K562 (cell line): ENCODE data around the gene GPNMB. TPM values are rescaled to one million over a fixed set of nuclear protein-coding genes. Genes with fewer than 3 reads are reported as not detected.

Source experiments
- BMI1 ChIP-seq: fragments of 150-350 bp; IDR thresholded peaks from 2 replicates; pipeline ENCODE4 v1.6.1; 2014; ENCODE audit warnings: low read length
- BRD4 ChIP-seq: fragments of 200-600 bp; sonication (generic); IDR thresholded peaks from 2 replicates; pipeline ENCODE4 v1.6.1; 2017; ENCODE audit warnings: inconsistent platforms
- CHAMP1 ChIP-seq: fragments of 450-650 bp; IDR thresholded peaks from 2 replicates; pipeline ENCODE4 v1.6.1; 2016; ENCODE audit warnings: mild to moderate bottlenecking
- CREB5 ChIP-seq: fragments of 250-450 bp; sonication (Bioruptor Pico); IDR thresholded peaks from 2 replicates; pipeline ENCODE4 v1.5.0; 2020; ENCODE audit warnings: mild to moderate bottlenecking
- ETS2 ChIP-seq: IDR thresholded peaks from 2 replicates; pipeline ENCODE4 v1.6.1; 2016; ENCODE audit warnings: borderline replicate concordance, missing genetic modification characterization, mild to moderate bottlenecking, moderate library complexity, missing compliant biosample characterization; ENCODE audit not compliant: poor library complexity, severe bottlenecking
- SETDB1 ChIP-seq: IDR thresholded peaks from one replicate; pipeline ENCODE4 v1.6.1; 2012; ENCODE audit warnings: low read length, control low read depth, inconsistent platforms
- SPI1 ChIP-seq: IDR thresholded peaks from 2 replicates; pipeline ENCODE4 v1.6.1; 2011; ENCODE audit warnings: low read depth, low read length, control low read depth, borderline replicate concordance
- SREBF1 ChIP-seq: fragments of 150-350 bp; IDR thresholded peaks from 2 replicates; pipeline ENCODE4 v1.6.1; 2014; ENCODE audit warnings: antibody characterized with exemption, low read depth, low read length, borderline replicate concordance
- SREBF2 ChIP-seq: sonication (generic); formaldehyde crosslinking; IDR thresholded peaks from 2 replicates; pipeline ENCODE4 v1.4.0; 2020; ENCODE audit warnings: mild to moderate bottlenecking, missing genetic modification reagents
- STAT6 ChIP-seq: sonication (generic); formaldehyde crosslinking; IDR thresholded peaks from 2 replicates; pipeline ENCODE4 v1.8.1; 2023; ENCODE audit warnings: mild to moderate bottlenecking, missing genetic modification reagents
- TSC22D4 ChIP-seq: fragments of 450-650 bp; IDR thresholded peaks from 2 replicates; pipeline ENCODE4 v1.6.1; 2016; ENCODE audit warnings: missing genetic modification characterization, missing biosample characterization, control low read depth
- ZNF696 ChIP-seq: fragments of 250-450 bp; sonication (Bioruptor Pico); conservative IDR thresholded peaks from 2 replicates; pipeline ENCODE4 v1.4.0; 2020; ENCODE audit warnings: mild to moderate bottlenecking, moderate library complexity
- polyA plus RNA-seq, 8 experiments: library from polyadenylated mRNA; depleted of rRNA in 4 of 8; stranded (reverse) in 5 of 8; unstranded in 3 of 8; fragments of >200 nt; fragmentation: Nextera tagmentation in 2 of 8; fragmentation: Illumina TruSeq in 1 of 8; extraction: Ambion mirVana in 2 of 8; extraction: Trizol in 1 of 8; gene quantifications; 2 replicates each; pipeline versions ENCODE4 v1.2.1 to v1.2.3, GENCODE V29; 2011 to 2014; ENCODE audit warnings: inconsistent platforms in 1 of 8, missing spikeins in 1 of 8
- total RNA-seq, 7 experiments: library from RNA; depleted of rRNA in 6 of 7; stranded (reverse); fragments of >200 nt in 6 of 7; fragmentation: Illumina TruSeq in 2 of 7; extraction: Trizol in 2 of 7; gene quantifications; 2 replicates each; pipeline versions ENCODE4 v1.2.1 to v1.2.3, GENCODE V29; 2011 to 2021; ENCODE audit warnings: low replicate concordance in 1 of 7
- TF ChIP-seq, protein P1 (sequence below): fragments of 450-650 bp; IDR thresholded peaks from 2 replicates; pipeline ENCODE4 v1.6.1; 2017; ENCODE audit warnings: antibody characterized with exemption
- TF ChIP-seq, protein P2 (sequence below): sonication (generic); formaldehyde crosslinking; IDR thresholded peaks from 2 replicates; pipeline ENCODE4 v1.8.0; 2022; ENCODE audit warnings: mild to moderate bottlenecking, missing genetic modification reagents
- TF ChIP-seq, protein P3 (sequence below): sonication (generic); formaldehyde crosslinking; IDR thresholded peaks from 2 replicates; pipeline ENCODE4 v1.8.1; 2023; ENCODE audit warnings: mild to moderate bottlenecking, missing genetic modification reagents

The GPNMB gene
- total and polyA plus RNA-seq, 9 of the 15 experiments (the other 6 are each of a cell fraction or from before 2014, with no cell fraction given): 0.15 to 0.72 (median 0.33) TPM

- TF ChIP-seq, protein P1, sequence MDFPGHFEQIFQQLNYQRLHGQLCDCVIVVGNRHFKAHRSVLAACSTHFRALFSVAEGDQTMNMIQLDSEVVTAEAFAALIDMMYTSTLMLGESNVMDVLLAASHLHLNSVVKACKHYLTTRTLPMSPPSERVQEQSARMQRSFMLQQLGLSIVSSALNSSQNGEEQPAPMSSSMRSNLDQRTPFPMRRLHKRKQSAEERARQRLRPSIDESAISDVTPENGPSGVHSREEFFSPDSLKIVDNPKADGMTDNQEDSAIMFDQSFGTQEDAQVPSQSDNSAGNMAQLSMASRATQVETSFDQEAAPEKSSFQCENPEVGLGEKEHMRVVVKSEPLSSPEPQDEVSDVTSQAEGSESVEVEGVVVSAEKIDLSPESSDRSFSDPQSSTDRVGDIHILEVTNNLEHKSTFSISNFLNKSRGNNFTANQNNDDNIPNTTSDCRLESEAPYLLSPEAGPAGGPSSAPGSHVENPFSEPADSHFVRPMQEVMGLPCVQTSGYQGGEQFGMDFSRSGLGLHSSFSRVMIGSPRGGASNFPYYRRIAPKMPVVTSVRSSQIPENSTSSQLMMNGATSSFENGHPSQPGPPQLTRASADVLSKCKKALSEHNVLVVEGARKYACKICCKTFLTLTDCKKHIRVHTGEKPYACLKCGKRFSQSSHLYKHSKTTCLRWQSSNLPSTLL: no peak
- no peak for TF ChIP-seq CREB5 (CRISPR knock-in tag)
- no peak for TF ChIP-seq SPI1
- TF ChIP-seq BRD4: no peak; the same call in 1 of the 2 replicates
- TF ChIP-seq, protein P2, sequence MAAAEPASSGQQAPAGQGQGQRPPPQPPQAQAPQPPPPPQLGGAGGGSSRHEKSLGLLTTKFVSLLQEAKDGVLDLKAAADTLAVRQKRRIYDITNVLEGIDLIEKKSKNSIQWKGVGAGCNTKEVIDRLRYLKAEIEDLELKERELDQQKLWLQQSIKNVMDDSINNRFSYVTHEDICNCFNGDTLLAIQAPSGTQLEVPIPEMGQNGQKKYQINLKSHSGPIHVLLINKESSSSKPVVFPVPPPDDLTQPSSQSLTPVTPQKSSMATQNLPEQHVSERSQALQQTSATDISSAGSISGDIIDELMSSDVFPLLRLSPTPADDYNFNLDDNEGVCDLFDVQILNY: no peak
- TF ChIP-seq, protein P3, sequence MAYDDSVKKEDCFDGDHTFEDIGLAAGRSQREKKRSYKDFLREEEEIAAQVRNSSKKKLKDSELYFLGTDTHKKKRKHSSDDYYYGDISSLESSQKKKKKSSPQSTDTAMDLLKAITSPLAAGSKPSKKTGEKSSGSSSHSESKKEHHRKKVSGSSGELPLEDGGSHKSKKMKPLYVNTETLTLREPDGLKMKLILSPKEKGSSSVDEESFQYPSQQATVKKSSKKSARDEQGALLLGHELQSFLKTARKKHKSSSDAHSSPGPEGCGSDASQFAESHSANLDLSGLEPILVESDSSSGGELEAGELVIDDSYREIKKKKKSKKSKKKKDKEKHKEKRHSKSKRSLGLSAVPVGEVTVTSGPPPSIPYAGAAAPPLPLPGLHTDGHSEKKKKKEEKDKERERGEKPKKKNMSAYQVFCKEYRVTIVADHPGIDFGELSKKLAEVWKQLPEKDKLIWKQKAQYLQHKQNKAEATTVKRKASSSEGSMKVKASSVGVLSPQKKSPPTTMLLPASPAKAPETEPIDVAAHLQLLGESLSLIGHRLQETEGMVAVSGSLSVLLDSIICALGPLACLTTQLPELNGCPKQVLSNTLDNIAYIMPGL (CRISPR knock-in tag): peak; percentile 89
- peak; percentile 25 for TF ChIP-seq SETDB1
- no peak for TF ChIP-seq BMI1
- TF ChIP-seq ETS2 (tag): no peak
- TF ChIP-seq CHAMP1: no peak
- no peak for TF ChIP-seq TSC22D4 (tag)
- TF ChIP-seq SREBF2 (CRISPR knock-in tag): no peak
- no peak for TF ChIP-seq SREBF1
- no peak for TF ChIP-seq ZNF696 (CRISPR knock-in tag)
- 0 out of 2 replicates have a peak, but pooled peaks have one; percentile 8 for TF ChIP-seq STAT6
These were observed 52.6 kb downstream of the GPNMB start, which contains the start of gene MALSU1 (continued) for GRCh38 chr7:23298885-23299769.
